Esophagus muscularis mucosa (tissue), 4 donors: Measurements from ENCODE around the gene ID2. TPM values are rescaled to one million over a fixed set of nuclear protein-coding genes. Genes with fewer than 3 reads are reported as not detected.

ENCODE experiments used
- DNase-seq: peaks from one replicate; pipeline ENCODE4 v3.0.0-alpha.2; 2017; ENCODE audit errors: extremely low spot score
- H3K27ac ChIP-seq, 4 donors: fragments of 200-600 bp; sonication (generic); replicated peaks in 1 of 4; 1 replicate in 3 of 4; 2 replicates in 1 of 4; pipeline ENCODE4 v1.5.1; 2016 to 2019; ENCODE audit warnings: mild to moderate bottlenecking in 1 of 4
- H3K27me3 ChIP-seq, 4 donors: fragments of 200-600 bp; sonication (generic); one replicate each; pipeline versions ENCODE4 v1.5.1 to v1.6.0; 2016 to 2019
- H3K36me3 ChIP-seq, 4 donors: fragments of 200-600 bp; sonication (generic); one replicate each; pipeline ENCODE4 v1.5.1; 2016 to 2019
- H3K4me1 ChIP-seq, 4 donors: fragments of 200-600 bp; sonication (generic); one replicate each; pipeline ENCODE4 v1.5.1; 2016 to 2019
- H3K4me3 ChIP-seq, 4 donors: fragments of 200-600 bp; sonication (generic); 1 replicate in 2 of 4; 2 replicates in 2 of 4; pipeline ENCODE4 v1.5.1; 2016 to 2019; ENCODE audit warnings: mild to moderate bottlenecking in 4 of 4, moderate library complexity in 1 of 4
- H3K9me3 ChIP-seq, 4 donors: fragments of 200-600 bp; sonication (generic); 1 replicate in 3 of 4; 2 replicates in 1 of 4; pipeline ENCODE4 v1.5.1; 2016 to 2019
- EP300 ChIP-seq: sonication (generic); formaldehyde crosslinking; IDR thresholded peaks from one replicate; pipeline ENCODE4 v1.6.1; 2017; ENCODE audit warnings: antibody characterized with exemption
- POLR2A ChIP-seq: fragments of 450-650 bp; IDR thresholded peaks from one replicate; pipeline ENCODE4 v1.6.1; 2017; ENCODE audit warnings: antibody characterized with exemption, moderate library complexity, mild to moderate bottlenecking, low read depth
- POLR2AphosphoS5 ChIP-seq, 2 donors: sonication (generic); formaldehyde crosslinking; IDR thresholded peaks; one replicate each; pipeline ENCODE4 v1.6.1; 2017; ENCODE audit warnings: antibody characterized with exemption in 2 of 2
- WGBS: methylation state at CpG from one replicate; pipeline ENCODE4 v1.1.5; 2018; 5-methylcytosine and 5-hydroxymethylcytosine counted together
- intact Hi-C: fragments of 100-400 bp; cut with DNase I; formaldehyde crosslinking; loops from one replicate; pipeline ENCODE4 v1.15.1; 2023
- total RNA-seq, 4 donors: library from RNA; depleted of rRNA; stranded (reverse); fragments of >200 nt; gene quantifications; one replicate each; pipeline versions ENCODE4 v1.1.0 to v1.2.1, GENCODE V29; 2016
- TF ChIP-seq, protein P1 (sequence below), 3 experiments: fragments of 200-600 bp in 2 of 3; fragments of 450-650 bp in 1 of 3; sonication (generic) in 2 of 3; IDR thresholded peaks; one replicate each; pipeline ENCODE4 v1.5.1; 2017 to 2019; ENCODE audit warnings: antibody characterized with exemption in 3 of 3, mild to moderate bottlenecking in 2 of 3, moderate library complexity in 1 of 3

The ID2 gene
- total RNA-seq, 4 donors from 2014 or later, result 149 to 254 (median 187) TPM

DNA sequence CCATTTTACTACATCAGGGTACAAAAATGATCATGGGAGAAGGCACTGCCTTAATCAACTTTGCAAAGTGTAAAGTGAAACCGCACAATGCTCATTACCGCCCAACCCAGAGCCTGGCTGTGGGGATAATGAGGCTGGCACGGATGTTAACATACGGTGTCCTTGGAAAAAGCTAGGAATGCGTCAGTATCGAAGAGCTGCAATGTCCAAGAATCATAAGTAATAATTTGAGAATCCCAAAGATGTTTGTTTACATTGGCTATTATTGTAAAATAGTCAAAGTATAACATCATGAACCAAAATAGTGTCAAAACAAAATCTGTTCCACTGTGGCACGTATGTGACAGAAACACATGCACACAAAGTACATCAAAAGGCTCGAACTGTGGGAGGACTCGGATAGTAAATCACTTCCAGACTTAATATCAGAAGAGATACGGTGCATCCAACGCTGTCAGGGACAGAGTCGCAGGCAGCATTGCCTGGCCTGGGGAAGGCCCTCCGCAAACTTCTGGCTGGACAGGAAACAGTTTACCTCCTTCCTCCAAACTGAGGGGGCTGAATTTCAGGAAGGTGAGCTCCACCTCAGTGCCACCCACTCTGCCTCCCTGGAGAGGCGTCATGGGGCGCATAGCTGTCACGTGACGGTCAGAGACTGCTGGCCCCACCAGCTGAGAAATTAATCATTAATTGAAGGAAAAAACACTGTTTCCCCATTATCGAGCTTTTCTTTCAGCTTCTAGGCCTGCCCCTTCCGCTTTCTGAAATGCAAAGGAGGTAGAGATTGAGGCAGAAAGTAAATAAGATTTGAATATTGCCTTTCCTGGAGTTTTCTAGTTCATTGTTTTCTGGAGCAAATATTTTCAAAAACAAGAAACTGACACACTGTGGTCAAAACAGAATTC lies 1.8 kb upstream of the ID2 start:
- DNase-seq, result no peak
- H3K27ac ChIP-seq, result peak overlapping the region; percentile 98 to 99 (median 98)
- peaks cover 38 to 67% (median 62%) of the 10 kb centered on the region in 4 donors for H3K4me1 ChIP-seq
- TF ChIP-seq POLR2A (no peak), POLR2AphosphoS5 (IDR thresholded peaks at IDR 0.05) (peak in 1 of 2 donors; percentile 63)
- no peaks in the 10 kb centered on the region for H3K27me3 ChIP-seq
- H3K36me3 ChIP-seq, result no peaks in the 10 kb centered on the region
- peak overlapping the region; percentile 72 to 86 (median 73) for H3K4me3 ChIP-seq
- no peaks in the 10 kb centered on the region for H3K9me3 ChIP-seq
- intact Hi-C loops, result loop anchor here (5.0 to 10.0 kb wide), 4 partner anchors 93 to 1585 kb away; no protein-coding TSS in a partner anchor
- 18% methylated on average over 19 of the region's 19 CpGs for WGBS

DNA sequence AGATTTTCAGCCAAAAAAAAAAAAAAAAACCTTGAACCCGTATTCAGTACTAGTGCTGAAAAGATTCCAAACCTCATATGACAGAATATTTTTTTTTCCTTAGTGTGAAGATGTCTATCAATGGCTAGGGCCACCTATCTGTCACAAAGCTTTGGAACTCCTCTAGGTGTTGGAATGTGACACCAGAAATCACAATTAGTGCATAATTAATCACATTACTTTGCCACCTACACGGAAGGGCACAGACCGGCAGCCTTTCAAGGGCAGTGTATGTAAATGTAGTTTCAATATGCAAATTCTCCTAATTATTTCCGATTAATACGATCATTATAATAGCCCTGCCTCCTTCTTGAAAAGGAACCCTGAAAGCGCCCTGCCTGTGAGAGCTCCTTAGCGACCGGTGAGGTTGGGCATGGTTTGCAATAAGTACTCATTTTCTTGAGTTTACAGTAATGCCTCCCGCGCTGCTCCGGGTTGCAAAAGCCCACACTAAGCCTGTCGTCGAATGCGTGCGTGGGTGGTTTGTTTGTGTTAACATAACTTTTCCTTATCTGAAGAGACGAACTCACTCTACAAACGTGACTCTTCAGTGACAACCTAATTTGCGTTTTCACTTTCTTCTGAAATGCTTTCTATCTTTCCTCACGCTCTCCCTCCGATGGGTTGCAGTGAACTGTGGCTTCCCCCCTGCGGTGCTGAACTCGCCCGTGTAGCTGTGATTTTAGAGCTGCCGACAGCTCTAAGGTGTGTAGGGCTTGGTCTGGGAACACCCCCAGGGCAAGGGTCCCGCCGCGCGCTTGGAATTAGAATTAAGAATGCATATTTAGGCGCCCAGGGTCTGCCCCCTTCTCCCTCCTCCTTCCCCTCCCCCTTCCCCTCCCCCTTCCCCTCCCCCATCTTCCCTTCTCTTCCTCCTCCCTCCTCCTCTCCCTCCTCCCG lies 765 bp upstream of the ID2 start:
- no peak for DNase-seq
- Histone ChIP-seq H3K9me3 (no peaks in the 10 kb centered on the region), H3K4me3 (peak overlapping the region; percentile 72 to 86 (median 78)), H3K36me3 (no peaks in the 10 kb centered on the region), H3K27ac (peak overlapping the region; percentile 98 to 99 (median 98)), H3K4me1 (peaks cover 33 to 66% (median 63%) of the 10 kb centered on the region in 4 donors), H3K27me3 (no peaks in the 10 kb centered on the region)
- TF ChIP-seq POLR2AphosphoS5 (IDR thresholded peaks at IDR 0.05) (peak in 1 of 2 donors; percentile 36), EP300 (no peak), POLR2A (no peak)
- TF ChIP-seq, protein P1, sequence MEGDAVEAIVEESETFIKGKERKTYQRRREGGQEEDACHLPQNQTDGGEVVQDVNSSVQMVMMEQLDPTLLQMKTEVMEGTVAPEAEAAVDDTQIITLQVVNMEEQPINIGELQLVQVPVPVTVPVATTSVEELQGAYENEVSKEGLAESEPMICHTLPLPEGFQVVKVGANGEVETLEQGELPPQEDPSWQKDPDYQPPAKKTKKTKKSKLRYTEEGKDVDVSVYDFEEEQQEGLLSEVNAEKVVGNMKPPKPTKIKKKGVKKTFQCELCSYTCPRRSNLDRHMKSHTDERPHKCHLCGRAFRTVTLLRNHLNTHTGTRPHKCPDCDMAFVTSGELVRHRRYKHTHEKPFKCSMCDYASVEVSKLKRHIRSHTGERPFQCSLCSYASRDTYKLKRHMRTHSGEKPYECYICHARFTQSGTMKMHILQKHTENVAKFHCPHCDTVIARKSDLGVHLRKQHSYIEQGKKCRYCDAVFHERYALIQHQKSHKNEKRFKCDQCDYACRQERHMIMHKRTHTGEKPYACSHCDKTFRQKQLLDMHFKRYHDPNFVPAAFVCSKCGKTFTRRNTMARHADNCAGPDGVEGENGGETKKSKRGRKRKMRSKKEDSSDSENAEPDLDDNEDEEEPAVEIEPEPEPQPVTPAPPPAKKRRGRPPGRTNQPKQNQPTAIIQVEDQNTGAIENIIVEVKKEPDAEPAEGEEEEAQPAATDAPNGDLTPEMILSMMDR (IDR thresholded peaks at IDR 0.05), result no peak
- WGBS, result 3% methylated on average over 29 of the region's 30 CpGs
- intact Hi-C loops, result loop anchor here (5.0 to 10.0 kb wide), 4 partner anchors 94 to 1586 kb away; no protein-coding TSS in a partner anchor

DNA sequence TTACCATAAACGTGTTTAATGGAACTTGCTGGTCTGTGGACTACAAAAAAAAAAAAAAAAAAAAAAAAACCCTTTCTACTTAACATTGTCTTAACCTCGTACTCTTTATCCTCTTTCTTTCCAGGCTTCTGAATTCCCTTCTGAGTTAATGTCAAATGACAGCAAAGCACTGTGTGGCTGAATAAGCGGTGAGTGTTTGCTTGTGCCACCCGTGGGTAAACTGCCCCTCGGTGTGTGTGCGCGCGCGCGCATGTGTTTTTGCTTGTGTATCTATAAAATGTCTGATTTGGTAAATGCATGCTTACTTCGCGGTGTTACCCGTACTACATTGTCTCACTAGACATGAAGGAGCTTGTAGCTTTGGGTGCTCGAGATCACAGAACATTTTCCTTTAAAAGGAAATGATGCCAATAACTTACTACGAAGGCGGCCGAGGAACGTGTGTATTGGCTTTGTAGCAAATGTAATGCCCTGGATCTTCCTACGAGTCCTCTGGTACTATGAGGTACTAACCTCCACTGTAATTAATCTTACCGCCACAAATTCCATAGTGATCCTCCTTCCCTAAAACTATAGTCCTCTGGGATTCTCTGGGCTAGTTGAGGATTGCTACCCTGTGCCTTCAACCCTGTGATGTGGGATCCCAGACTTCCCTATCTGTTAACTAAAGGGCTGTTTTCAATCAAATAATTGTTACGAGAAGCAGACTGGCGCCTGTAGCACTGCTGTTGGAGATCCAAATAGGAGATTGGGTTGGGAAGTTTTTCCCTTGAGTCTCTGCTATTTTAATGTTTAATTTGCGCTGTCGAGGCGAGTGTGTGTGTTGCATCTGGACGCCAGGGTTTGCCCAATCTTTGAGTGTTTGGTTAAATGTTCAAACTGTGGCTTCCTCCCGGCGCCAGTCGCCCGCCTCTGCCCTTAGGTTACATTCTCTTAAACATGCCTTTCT lies 1.1 kb downstream of the ID2 start:
- intact Hi-C loops, result loop anchor here (5.0 to 10.0 kb wide), 4 partner anchors 96 to 1588 kb away; no protein-coding TSS in a partner anchor
- peak overlapping the region; percentile 79 to 99 (median 93) for H3K27ac ChIP-seq
- WGBS, result 3% methylated on average over 30 of the region's 30 CpGs
- H3K9me3 ChIP-seq, result no peaks in the 10 kb centered on the region
- H3K27me3 ChIP-seq, result no peaks in the 10 kb centered on the region
- TF ChIP-seq POLR2A (no peak), POLR2AphosphoS5 (IDR thresholded peaks at IDR 0.05) (peak in 1 of 2 donors; percentile 66)
- H3K36me3 ChIP-seq, result no peaks in the 10 kb centered on the region
- no peak for DNase-seq
- H3K4me3 ChIP-seq, result peak overlapping the region; percentile 72 to 86 (median 78)
- peaks cover 15 to 50% (median 45%) of the 10 kb centered on the region in 4 donors for H3K4me1 ChIP-seq

DNA sequence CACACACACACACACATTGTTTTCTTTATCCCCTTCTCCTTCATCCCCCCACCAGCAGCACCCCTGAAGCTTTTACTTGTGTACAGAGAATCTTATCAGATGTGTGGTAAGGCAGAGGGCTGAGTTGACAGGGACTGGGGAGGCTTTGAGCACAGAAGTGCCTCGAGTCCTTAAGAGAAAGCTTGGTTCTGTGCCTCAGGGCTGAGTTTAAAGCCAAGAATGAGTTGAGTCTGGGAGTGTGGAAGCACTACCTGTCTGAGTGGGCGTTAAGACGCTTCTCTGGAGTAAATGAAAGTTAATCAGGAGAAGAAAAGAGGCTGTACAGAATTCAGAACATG lies 2.7 kb downstream of the ID2 start:
- Histone ChIP-seq H3K27ac (peak overlapping the region; percentile 79 to 99 (median 93)), H3K4me3 (peak overlapping the region; percentile 72 to 86 (median 78)), H3K9me3 (no peaks in the 10 kb centered on the region), H3K4me1 (peaks cover 14 to 40% (median 37%) of the 10 kb centered on the region in 4 donors), H3K27me3 (no peaks in the 10 kb centered on the region), H3K36me3 (no peaks in the 10 kb centered on the region)
- TF ChIP-seq POLR2A (no peak), POLR2AphosphoS5 (IDR thresholded peaks at IDR 0.05) (no peak), EP300 (no peak)
- TF ChIP-seq, protein P1 (IDR thresholded peaks at IDR 0.05), result no peak
- intact Hi-C loops, result loop anchor here (5.0 to 10.0 kb wide), 4 partner anchors 97 to 1590 kb away; no protein-coding TSS in a partner anchor
- no peak for DNase-seq
- WGBS, result 27% methylated on average over 3 of the region's 3 CpGs
